Endometrial microvascular endothelial cells (primary cell): ENCODE data around the gene CARM1. TPM values are rescaled to one million over a fixed set of nuclear protein-coding genes. Genes with fewer than 3 reads are reported as not detected.

Experiments used
- in situ Hi-C: cut with HindIII; loops from 2 replicates; pipeline ENCODE4 v1.10.0; 2017; ENCODE audit warnings: low sequenced_read_pairs, low pct_unique_long_range_greater_than_20kb; ENCODE audit errors: inconsistent ontology term
- total RNA-seq: library from RNA; depleted of rRNA; stranded (reverse); fragments of >200 nt; gene quantifications from one replicate; pipeline ENCODE4 v1.2.3, GENCODE V29; 2015; ENCODE audit errors: inconsistent ontology term

The CARM1 gene
- total RNA-seq, 1 donor from 2014 or later = 45.3 TPM

DNA sequence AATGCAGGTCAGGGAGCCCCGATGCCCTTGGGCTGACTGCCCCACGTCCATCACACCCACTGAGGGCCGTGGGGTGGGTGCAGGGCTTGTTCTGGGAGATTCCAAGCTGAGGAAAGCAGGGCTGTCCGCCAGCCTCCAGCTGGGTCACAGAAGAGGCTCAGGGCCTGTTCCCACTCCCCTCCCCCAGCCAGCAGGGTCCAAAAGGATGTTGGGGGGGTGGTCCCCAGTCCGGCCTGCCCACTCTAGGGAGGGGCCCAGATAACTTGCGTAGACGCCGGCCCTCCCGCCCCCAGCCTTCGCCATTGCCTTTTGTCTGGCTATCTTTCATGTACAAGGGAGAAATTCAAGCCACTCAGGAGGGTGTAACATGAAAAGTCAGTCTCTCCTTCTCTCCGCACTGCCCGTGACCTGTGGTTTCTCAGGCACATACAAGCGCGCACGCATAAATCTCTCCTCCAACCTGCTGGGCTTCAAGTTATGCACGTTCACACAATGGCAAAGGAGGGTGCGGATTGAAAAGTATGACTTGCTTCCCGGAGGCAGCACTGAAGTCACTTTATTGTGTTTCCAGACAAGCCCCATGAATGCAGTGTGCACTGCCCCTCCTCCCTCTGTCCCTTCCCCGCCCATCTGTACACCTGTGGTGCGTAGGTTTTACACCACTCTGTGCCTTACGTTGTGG lies 20.2 kb downstream of the CARM1 start:
- in situ Hi-C loops = loop anchor here (25.0 kb wide), 1 partner anchor 146 kb away; no protein-coding TSS in a partner anchor

DNA sequence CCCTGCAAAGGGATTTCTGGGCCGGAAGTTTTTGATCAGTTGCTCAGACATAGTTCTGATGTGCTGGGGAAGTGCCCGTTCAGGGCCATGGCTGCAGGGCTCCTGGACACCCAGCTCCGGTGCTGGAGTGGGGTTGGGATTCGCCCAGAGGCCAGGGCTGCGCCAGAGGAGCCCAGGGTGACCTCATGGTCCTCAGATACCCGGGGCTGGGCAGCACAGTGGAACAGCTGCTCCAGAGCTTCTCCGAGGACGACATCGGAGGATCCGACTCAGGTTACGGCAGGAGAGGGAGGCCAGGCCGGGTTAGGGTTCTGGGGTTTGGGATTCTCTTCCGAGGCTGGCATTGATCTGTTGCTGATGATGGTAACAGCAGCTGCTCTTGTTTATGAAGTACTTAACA lies 20.9 kb downstream of the CARM1 start:
- in situ Hi-C loops = loop anchor here (25.0 kb wide), 1 partner anchor 145 kb away; no protein-coding TSS in a partner anchor

DNA sequence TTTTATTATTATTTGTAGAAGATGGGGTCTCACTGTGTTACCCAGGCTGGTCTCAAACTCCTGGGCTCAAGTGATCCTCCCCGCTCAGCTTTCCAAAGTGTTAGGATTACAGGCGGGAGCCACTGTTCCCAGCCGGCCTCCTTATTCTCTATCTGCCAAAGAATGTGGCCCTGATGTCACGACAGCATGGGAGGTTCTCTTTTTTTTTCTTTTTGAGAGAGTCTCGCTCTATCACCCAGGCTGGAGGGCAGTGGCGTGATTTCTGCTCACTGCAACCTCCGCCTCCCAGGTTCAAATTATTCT lies 23.5 kb downstream of the CARM1 start:
- in situ Hi-C loops = loop anchor here (25.0 kb wide), 1 partner anchor 142 kb away; no protein-coding TSS in a partner anchor

DNA sequence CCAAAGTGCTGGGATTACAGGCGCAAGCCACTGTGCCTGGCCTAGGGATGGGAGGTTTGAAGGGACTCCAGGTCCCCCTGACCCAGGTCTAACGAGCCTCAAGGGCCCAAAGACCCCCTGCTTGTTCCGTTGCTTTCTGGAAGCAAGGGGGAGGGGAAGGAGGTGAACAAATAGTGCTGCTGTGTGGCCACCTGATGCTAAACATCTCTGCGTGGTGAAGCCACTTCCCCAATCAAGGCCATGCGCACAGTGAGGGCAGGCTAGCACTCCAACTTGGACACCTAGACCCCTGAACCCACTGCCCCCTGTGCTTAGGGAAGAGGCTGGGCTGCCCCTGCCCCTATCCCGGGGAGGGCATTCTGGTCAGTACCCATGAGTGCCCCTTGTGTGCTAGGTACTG lies 24.0 kb downstream of the CARM1 start:
- in situ Hi-C loops = loop anchor here (25.0 kb wide), 1 partner anchor 142 kb away; no protein-coding TSS in a partner anchor

DNA sequence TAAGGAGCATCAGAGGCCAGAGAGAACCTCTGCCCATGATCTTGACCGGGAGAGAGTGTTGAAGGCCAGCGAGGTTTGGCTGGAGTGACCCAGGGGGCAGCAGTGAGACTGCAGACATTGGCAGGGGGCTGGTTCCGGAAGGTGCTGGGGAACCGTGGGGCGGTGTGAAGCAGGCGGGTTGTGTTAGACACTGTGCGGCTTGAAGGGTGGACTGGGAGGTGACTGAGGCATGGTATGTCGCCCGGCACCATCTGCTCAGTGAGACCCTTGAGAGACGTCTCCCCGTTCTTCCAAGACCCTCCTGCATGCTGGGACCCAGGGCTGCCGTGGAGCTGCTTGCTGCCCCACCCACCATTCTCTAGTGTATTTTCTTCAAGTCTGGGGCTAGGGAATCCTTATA lies 24.6 kb downstream of the CARM1 start:
- in situ Hi-C loops = loop anchor here (25.0 kb wide), 1 partner anchor 141 kb away; no protein-coding TSS in a partner anchor

DNA sequence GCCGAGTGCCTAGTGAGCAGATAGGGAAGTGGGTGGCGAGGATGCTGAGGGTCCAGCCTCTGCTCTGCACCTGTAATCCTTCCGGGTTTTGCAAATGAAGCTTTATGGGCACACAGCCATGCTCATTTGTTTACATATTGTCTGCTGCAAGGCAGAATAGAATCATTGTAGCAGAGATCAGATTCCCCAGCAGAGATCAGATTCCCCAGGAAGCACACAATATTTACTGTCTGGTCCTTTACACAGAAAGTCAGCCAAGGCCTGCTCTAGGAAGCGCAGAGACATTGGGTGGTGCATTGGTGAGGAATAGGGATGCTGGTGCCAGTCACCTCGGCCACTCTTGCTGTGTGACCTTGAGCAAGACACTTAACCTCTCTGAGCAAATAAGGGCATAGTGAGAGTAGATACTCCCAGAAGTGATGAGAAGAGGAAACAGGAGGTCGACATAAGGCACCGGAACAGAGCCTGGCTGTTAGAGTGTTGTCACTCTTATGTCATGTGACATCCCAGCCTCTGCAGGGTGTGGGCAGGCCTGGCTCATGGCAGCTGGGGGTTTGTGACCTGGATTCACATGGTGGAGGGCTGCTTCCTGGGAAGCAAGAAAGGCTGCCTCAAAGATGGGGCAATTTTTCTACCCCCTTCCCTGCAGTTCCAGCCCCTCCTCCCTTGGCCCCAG lies 25.6 kb downstream of the CARM1 start:
- in situ Hi-C loops = loop anchor here (25.0 kb wide), 1 partner anchor 140 kb away; no protein-coding TSS in a partner anchor

DNA sequence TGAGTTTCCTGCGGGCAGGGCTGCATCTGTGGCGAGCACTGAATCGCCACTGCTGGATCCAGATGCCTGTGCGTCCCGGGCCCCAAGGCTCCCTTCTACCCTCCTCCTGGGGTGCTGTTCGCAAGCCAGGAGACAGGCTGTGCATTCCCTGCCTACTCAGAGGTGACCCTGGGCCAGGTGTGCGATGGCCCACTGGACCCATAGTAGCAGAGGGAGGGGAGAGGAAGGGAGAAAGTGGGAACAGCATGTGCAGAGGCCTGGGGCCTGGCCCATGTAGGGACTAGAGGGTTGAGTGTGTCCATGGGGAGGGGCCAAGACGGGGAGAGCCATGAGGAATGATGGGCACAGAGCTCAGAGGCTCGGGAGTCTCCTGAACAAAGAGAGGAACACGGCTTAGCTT lies 27.3 kb downstream of the CARM1 start:
- in situ Hi-C loops = loop anchor here (25.0 kb wide), 1 partner anchor 139 kb away; no protein-coding TSS in a partner anchor

DNA sequence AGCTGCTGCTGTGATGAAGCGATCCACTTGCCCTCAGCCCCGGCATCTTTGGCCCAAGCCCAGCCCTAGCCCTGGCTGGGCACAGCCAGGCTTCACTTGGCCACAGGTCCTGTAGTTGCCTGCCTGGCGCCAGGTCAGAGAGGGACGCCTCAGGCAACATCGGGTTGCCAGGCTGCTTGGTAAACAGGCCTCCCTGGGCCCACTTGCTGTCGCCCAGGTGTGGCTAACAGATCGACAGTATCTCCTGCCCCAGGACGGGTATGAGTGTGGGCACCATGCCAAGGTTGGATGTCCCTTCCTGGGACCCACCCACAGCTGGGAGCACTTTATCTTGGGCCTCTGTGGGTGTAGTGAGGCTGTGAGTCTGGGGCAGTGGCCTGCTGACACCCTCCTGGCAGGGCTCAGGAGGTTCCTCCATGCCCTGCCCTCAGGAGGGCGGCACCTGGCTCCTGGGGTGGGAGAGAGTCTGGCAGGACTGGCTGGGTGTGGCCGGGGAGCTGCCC lies 27.8 kb downstream of the CARM1 start:
- in situ Hi-C loops = loop anchor here (25.0 kb wide), 1 partner anchor 138 kb away; no protein-coding TSS in a partner anchor

DNA sequence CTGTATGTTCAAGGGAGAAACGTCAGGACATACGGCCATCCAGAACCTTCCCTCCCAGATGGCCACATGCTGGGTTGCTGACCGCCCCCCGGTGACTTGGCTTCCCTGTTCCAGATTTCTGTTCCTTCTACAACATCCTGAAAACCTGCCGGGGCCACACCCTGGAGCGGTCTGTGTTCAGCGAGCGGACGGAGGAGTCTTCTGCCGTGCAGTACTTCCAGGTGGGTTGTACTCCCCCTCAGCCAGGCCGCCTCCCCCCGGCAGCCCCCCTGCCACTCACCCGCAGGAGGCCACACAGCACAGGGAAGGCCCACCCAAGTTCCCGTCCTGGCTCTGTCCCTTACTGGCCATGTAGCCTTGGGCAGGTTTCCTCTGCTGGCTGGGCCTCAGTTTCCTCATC lies 36.6 kb downstream of the CARM1 start:
- in situ Hi-C loops = no loop called here

DNA sequence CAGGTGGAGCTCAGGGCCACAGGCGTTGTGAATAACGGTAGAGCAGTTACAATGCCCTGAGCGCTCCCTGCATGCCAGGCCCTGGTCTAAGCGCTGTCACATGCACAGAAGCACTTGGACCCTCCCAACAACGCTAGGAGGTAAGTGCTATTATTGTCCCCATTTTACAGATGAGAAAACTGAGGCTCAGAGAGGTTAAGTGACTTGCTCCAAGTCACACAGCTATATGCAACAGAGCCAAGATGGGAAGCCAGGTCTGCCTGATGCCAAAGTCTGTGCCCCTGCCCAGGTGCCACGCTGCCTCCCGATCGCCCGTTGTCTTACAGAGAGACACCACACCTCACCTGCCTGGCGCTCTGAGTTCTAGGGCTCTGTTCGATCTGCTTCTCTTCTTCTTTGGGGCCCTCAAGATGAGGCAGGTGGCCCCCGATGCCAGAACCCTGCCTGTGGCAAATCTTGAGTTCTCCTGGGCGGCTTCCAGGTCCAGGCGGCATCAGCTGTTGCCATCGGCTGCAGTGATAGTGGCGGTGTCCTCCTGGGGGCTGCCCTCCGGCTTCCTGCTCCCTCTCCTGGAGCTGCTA lies 37.1 kb downstream of the CARM1 start:
- in situ Hi-C loops = no loop called here

DNA sequence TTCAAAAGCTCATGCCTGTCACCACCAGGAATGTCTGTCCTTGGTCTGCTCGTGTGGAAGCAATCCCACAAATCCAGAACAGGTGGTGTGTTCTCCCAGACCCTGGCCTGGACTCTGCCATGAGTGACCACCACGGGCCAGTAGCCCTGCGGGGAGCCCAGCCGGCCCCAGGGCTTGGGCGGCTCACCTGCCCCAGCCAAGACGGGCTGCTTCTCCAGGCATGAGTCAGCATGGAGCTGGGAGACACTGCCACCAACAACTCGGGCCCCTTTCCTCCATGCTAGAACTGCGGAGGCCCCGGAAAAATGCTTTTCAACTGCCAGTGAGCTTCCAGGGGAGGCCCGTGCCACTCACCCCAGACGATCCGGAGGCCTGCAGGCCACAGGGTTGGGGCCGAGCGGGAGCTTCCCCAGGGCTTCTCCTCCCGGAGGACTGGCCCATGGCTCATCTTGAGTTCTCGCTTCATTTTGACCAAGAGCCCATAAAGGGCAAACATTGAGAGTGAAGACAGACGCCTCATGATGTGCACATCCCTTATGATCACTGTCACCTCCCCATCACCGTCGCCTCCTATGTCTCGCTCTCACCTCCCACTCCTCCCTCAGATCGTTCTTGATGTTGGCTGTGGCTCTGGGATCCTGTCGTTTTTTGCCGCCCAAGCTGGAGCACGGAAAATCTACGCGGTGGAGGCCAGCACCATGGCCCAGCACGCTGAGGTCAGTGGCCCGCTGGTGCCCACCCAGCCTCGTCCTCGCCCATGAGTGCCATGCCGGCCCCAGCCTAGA lies 40.4 kb downstream of the CARM1 start:
- in situ Hi-C loops = no loop called here

DNA sequence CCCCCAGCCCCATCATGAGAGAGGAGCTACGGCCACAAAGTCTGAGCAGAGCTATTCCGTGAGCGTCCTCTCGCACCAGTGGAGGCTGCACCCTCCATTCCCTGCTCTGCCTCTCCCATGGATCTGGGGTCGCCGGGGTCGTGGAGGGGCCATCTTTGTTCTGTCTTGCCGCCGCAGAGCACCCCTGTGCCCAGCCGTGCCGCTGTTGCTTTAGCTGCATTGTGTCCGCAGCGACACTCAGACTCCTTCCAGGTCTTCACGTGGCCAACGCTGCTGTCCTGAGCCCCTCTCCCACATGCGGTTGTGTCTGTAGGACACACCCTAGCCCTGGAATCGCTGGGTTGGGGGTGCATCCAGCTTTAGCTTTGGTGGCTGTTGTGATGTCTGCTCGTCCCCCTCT lies 41.3 kb downstream of the CARM1 start:
- in situ Hi-C loops = no loop called here

DNA sequence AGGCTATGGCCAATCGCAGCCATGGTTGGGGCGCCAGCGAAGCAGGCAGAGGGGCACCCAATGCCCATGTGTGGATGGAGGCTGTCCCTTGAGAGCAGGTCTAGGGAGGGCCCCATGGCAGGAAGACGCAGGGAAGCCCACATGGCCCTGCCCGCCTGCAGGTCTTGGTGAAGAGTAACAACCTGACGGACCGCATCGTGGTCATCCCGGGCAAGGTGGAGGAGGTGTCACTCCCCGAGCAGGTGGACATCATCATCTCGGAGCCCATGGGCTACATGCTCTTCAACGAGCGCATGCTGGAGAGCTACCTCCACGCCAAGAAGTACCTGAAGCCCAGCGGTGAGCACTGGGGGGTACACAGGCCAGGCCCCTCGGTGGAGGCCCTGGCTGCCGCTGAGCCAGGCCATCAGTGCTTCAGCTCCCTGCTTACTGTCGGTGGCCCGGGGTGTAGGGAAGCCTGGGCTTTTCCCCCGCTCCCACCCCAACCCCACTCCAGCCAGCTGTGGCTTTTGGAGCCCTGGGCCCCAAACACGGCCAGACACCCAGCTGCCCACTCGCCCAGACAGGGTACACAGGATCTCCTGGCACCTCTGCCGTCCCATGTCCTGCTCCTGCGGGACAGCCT lies 42.5 kb downstream of the CARM1 start:
- in situ Hi-C loops = no loop called here

DNA sequence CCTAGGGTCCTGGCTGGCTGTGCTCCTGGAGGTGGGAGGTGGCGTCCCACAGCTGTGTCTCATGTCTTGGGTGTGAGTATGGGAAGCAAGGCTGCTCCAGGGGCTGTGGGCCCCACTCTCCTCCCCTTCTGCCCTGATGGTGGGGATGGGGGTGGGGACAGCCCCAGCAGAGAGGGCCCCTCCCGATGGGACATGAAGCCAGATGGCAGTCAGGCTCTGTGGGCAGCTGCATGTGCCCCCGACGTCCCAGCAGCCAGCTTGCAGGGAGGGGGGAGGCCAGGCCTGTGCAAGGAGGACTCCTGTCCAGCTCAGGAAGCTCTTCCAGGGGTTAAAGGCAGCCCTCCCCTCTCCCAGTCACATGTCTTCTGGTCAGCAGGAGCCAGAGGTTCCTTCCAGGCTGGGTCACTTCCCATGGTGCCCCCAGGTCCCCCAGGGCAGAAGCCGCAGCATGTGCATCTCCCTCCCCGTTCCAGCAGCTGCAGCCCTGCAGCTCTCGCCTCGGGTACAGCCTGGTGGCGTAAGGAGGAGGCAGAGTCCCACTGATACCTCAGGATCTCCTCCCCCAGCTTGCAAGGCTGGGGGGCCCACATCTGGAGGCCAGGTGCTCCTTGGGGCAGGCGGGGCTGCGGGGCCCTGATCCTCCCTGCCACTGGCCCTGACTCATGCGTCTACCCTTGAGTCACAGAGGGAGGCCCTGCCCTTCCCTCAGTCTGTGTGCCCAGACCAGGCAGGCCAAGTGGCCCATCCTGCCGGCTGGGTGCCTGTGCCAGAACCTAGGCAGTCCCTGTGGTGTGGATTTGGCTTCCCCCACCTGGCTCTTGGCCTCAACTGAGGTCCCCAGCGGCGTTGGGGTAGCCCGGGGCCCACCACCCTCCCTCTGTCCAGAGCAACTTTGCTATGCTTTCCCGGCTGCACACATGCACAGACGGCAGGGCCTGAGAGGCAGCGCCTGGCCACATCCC lies 44.1 kb downstream of the CARM1 start:
- in situ Hi-C loops = no loop called here

DNA sequence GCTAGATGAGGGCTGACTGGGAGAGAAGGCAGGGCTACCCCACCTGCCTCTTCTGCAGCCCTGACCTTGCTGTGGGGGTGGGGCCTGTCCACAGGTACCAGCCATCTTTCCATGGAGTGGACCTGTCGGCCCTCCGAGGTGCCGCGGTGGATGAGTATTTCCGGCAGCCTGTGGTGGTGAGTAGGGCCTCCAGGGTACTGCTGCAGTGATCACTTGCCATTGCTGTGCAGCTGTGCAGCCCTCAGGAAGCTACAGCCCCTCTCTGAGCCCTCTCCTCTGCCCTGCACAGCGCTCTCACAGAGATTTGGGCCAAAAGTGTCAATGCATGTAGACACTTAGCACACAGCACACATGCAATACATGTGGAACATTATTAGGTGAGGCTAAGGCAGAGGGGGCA lies 45.2 kb downstream of the CARM1 start:
- in situ Hi-C loops = no loop called here

DNA sequence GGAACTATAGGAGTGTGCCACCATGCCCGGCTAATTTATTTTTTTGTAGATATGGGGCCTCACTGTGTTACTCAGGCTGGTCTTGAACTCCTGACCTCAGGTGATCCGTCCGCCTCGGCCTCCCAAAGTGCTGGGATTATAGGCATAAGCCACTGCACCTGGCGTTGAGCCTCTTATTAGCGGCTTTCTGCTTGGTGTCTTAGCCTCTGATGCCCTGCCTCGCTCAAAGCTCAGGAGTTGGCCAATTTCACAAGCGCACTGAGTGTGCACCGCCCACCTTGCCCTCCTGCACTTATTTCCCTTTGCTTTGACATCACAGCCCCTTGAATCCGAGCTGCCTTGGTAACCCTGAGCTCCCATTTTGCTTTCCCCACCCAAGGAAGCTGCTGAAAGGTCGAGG lies 47.0 kb downstream of the CARM1 start:
- in situ Hi-C loops = no loop called here

DNA sequence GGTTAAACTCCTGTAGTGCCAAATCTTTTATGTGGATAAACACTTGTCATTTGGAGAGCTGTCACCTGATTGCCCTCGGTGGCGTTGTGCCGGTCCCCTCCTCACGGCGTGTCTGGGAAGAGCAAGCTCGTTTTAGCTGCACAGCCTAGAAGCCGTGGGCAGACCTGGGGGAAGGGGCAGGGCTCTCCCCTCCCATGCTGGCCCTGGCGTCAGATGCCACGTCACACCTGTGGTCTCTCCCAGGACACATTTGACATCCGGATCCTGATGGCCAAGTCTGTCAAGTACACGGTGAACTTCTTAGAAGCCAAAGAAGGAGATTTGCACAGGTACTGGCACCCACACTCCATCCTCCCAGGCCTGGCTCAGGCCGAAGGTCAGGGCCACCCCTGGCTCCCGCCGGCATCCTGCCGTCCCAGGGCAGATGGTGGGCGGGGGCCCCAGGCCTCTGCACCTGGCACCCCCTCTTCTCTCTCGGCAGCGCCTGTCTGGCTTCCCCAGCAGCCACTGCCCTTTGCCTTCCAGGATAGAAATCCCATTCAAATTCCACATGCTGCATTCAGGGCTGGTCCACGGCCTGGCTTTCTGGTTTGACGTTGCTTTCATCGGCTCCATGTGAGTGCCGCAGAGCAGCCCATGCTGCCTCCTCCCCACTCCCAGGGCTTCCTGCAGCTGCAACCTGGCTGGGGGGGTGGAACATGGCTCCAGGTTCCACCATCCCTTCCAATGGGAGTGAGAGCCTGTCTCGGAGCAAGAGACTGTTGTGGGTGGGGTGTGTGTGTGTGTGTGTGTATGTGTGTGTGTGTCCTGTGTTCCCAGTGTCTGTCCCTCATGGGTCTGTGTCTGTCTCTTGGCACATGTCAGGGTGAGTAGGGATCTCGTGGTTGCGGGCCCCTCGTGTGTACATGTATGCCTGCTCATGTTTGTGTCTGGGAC lies 48.3 kb downstream of the CARM1 start:
- in situ Hi-C loops = no loop called here
